K562 (cell line): ENCODE measurements around the gene GPR162. TPM values are rescaled to one million over a fixed set of nuclear protein-coding genes. Genes with fewer than 3 reads are reported as not detected.

Experiments used
- BCL6 ChIP-seq: fragments of 250-450 bp; sonication (Bioruptor Pico); IDR thresholded peaks from 2 replicates; pipeline ENCODE4 v1.4.0; 2020
- CCAR2 ChIP-seq: fragments of 200-400 bp; formaldehyde crosslinking; IDR thresholded peaks from 2 replicates; pipeline ENCODE4 v1.6.1; 2017; ENCODE audit warnings: mild to moderate bottlenecking, low read depth, low read length
- DMBX1 ChIP-seq: fragments of 250-450 bp; sonication (Bioruptor Pico); IDR thresholded peaks from 2 replicates; pipeline ENCODE4 v1.8.0; 2022; ENCODE audit warnings: inconsistent platforms, mild to moderate bottlenecking, moderate library complexity, borderline replicate concordance
- ELK3 ChIP-seq: fragments of 450-650 bp; formaldehyde crosslinking; IDR thresholded peaks from 2 replicates; pipeline ENCODE4 v1.4.0; 2020; ENCODE audit warnings: mild to moderate bottlenecking
- ESRRB ChIP-seq: fragments of 250-450 bp; sonication (Bioruptor Pico); IDR thresholded peaks from 2 replicates; pipeline ENCODE4 v1.5.0; 2020; ENCODE audit warnings: mild to moderate bottlenecking, moderate library complexity, borderline replicate concordance
- KAT2B ChIP-seq: IDR thresholded peaks from one replicate; pipeline ENCODE4 v1.6.1; 2012; ENCODE audit warnings: low read depth, mild to moderate bottlenecking, control low read depth, inconsistent platforms, low read length, moderate library complexity
- TCF15 ChIP-seq: fragments of 250-450 bp; sonication (Bioruptor Pico); IDR thresholded peaks from 2 replicates; pipeline ENCODE4 v1.8.0; 2022; ENCODE audit warnings: moderate library complexity, mild to moderate bottlenecking, inconsistent platforms
- ZBTB5 ChIP-seq: fragments of 450-650 bp; IDR thresholded peaks from 2 replicates; pipeline ENCODE4 v1.6.1; 2017; ENCODE audit warnings: antibody characterized with exemption
- ZBTB8A ChIP-seq: fragments of 450-650 bp; IDR thresholded peaks from 2 replicates; pipeline ENCODE4 v1.6.1; 2018; ENCODE audit warnings: mild to moderate bottlenecking, moderate library complexity; ENCODE audit not compliant: partially characterized antibody
- ZFP1 ChIP-seq: fragments of 450-650 bp; formaldehyde crosslinking; IDR thresholded peaks from 2 replicates; pipeline ENCODE4 v1.4.0; 2020; ENCODE audit warnings: mild to moderate bottlenecking, mixed read lengths
- ZNF134 ChIP-seq: fragments of 250-450 bp; sonication (Bioruptor Pico); conservative IDR thresholded peaks from 2 replicates; pipeline ENCODE4 v1.4.0; 2020
- ZNF175 ChIP-seq: fragments of 200-800 bp; sonication (Bioruptor generic); IDR thresholded peaks from 2 replicates; pipeline ENCODE4 v1.6.1; 2016; ENCODE audit warnings: low read depth, mild to moderate bottlenecking, missing genetic modification characterization, missing compliant biosample characterization
- polyA plus RNA-seq, 8 experiments: library from polyadenylated mRNA; depleted of rRNA in 4 of 8; stranded (reverse) in 5 of 8; unstranded in 3 of 8; fragments of >200 nt; fragmentation: Nextera tagmentation in 2 of 8; fragmentation: Illumina TruSeq in 1 of 8; extraction: Ambion mirVana in 2 of 8; extraction: Trizol in 1 of 8; gene quantifications; 2 replicates each; pipeline versions ENCODE4 v1.2.1 to v1.2.3, GENCODE V29; 2011 to 2014; ENCODE audit warnings: inconsistent platforms in 1 of 8, missing spikeins in 1 of 8
- total RNA-seq, 7 experiments: library from RNA; depleted of rRNA in 6 of 7; stranded (reverse); fragments of >200 nt in 6 of 7; fragmentation: Illumina TruSeq in 2 of 7; extraction: Trizol in 2 of 7; gene quantifications; 2 replicates each; pipeline versions ENCODE4 v1.2.1 to v1.2.3, GENCODE V29; 2011 to 2021; ENCODE audit warnings: low replicate concordance in 1 of 7
- TF ChIP-seq, protein P1 (sequence below): fragments of 200-800 bp; sonication (Bioruptor generic); IDR thresholded peaks from 2 replicates; pipeline ENCODE4 v1.6.1; 2016; ENCODE audit warnings: missing genetic modification characterization, missing compliant biosample characterization

GPR162 gene
- total and polyA plus RNA-seq, 9 of the 15 experiments (the other 6 are each of a cell fraction or from before 2014, with no cell fraction given), result 0.65 to 1.8 (median 1.1) TPM; not detected in 2

- TF ChIP-seq ZBTB5 (no peak), ESRRB (CRISPR knock-in tag) (no peak), ZNF175 (CRISPR knock-in tag) (no peak), KAT2B (no peak), CCAR2 (no peak), BCL6 (CRISPR knock-in tag) (no peak), ELK3 (CRISPR knock-in tag) (no peak), ZBTB8A (no peak), TCF15 (no peak), ZNF134 (no peak), ZFP1 (CRISPR knock-in tag) (no peak), DMBX1 (CRISPR knock-in tag) (no peak)
- TF ChIP-seq, protein P1, sequence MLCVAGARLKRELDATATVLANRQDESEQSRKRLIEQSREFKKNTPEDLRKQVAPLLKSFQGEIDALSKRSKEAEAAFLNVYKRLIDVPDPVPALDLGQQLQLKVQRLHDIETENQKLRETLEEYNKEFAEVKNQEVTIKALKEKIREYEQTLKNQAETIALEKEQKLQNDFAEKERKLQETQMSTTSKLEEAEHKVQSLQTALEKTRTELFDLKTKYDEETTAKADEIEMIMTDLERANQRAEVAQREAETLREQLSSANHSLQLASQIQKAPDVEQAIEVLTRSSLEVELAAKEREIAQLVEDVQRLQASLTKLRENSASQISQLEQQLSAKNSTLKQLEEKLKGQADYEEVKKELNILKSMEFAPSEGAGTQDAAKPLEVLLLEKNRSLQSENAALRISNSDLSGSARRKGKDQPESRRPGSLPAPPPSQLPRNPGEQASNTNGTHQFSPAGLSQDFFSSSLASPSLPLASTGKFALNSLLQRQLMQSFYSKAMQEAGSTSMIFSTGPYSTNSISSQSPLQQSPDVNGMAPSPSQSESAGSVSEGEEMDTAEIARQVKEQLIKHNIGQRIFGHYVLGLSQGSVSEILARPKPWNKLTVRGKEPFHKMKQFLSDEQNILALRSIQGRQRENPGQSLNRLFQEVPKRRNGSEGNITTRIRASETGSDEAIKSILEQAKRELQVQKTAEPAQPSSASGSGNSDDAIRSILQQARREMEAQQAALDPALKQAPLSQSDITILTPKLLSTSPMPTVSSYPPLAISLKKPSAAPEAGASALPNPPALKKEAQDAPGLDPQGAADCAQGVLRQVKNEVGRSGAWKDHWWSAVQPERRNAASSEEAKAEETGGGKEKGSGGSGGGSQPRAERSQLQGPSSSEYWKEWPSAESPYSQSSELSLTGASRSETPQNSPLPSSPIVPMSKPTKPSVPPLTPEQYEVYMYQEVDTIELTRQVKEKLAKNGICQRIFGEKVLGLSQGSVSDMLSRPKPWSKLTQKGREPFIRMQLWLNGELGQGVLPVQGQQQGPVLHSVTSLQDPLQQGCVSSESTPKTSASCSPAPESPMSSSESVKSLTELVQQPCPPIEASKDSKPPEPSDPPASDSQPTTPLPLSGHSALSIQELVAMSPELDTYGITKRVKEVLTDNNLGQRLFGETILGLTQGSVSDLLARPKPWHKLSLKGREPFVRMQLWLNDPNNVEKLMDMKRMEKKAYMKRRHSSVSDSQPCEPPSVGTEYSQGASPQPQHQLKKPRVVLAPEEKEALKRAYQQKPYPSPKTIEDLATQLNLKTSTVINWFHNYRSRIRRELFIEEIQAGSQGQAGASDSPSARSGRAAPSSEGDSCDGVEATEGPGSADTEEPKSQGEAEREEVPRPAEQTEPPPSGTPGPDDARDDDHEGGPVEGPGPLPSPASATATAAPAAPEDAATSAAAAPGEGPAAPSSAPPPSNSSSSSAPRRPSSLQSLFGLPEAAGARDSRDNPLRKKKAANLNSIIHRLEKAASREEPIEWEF (CRISPR knock-in tag), result no peak
These were observed 46.0 kb downstream of the GPR162 start, which contains the start of gene TPI1 (continued) for GRCh38 chr12:6867413-6868210.
